ENCODE results near the gene HBE1.
A peak's percentile ranks its signal among the peaks of the same experiment; 100 is the strongest.
"Not testable (repeated sequence)": the region's sequence is repeated elsewhere in the genome, so short reads cannot be mapped to it uniquely, and the experiment has no call there.

HBE1 gene

DNA sequence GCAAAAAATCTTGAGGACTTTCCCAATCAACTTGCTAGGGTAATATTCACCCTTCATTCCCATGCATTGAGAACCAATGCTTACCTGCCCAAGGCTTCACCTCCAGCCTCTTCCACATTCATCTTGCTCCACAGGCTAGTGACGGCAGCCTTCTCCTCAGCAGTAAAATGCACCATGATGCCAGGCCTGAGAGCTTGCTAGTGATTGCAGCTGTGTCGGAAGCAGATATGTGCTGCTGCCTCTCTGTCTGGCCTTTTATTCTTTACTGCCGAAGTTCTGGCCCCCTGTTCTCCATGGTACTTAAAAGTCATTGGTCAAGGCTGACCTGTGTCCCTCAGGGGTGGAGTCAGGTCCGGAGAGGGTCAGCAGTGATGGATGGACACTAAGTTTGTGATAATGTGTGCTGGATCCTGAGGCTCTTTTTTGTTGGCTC lies at the start of gene HBE1:
HBE1 (minus strand) TSS at position 231 of the 433 bp plus-strand sequence; CDS start at position 176, 55 bp downstream.
- TF ChIP-seq, protein P1, sequence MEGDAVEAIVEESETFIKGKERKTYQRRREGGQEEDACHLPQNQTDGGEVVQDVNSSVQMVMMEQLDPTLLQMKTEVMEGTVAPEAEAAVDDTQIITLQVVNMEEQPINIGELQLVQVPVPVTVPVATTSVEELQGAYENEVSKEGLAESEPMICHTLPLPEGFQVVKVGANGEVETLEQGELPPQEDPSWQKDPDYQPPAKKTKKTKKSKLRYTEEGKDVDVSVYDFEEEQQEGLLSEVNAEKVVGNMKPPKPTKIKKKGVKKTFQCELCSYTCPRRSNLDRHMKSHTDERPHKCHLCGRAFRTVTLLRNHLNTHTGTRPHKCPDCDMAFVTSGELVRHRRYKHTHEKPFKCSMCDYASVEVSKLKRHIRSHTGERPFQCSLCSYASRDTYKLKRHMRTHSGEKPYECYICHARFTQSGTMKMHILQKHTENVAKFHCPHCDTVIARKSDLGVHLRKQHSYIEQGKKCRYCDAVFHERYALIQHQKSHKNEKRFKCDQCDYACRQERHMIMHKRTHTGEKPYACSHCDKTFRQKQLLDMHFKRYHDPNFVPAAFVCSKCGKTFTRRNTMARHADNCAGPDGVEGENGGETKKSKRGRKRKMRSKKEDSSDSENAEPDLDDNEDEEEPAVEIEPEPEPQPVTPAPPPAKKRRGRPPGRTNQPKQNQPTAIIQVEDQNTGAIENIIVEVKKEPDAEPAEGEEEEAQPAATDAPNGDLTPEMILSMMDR (conservative IDR thresholded peaks at IDR 0.05; ENCODE audit: low read length), result no peak

DNA sequence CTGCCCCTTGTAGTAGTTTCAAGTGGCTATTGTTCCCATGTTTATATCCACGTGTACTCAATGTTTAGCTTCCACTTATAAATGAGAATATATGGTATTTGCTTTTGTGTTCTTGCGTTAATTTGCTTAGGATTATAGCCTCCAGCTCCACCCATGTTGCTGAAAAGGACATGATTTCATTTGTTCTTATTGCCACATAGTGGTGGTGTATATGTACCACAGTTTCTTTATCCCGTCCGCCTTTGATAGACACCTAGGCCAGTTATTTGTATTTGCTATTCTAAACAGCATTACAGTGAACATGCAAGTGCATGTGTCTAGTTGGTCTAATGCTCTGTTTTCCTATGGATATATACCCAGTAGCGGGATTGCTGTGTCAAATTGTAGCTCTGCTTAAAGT lies 47.5 kb upstream of the HBE1 start:
- H3K4me3 ChIP-seq (ENCODE audit: low read length), result no peak overlapping the region
- TF ChIP-seq, protein P1 (conservative IDR thresholded peaks at IDR 0.05; ENCODE audit: low read length), result no peak; the same call in 1 of the 2 replicates
- DNase-seq (ENCODE audit: low read depth), result no peak

More for the DNA sequence above, at the start of gene HBE1:
- H3K4me3 ChIP-seq (ENCODE audit: low read length), result no peak within 1 kb of the TSS
- DNase-seq (ENCODE audit: low read depth), result no peak

DNA sequence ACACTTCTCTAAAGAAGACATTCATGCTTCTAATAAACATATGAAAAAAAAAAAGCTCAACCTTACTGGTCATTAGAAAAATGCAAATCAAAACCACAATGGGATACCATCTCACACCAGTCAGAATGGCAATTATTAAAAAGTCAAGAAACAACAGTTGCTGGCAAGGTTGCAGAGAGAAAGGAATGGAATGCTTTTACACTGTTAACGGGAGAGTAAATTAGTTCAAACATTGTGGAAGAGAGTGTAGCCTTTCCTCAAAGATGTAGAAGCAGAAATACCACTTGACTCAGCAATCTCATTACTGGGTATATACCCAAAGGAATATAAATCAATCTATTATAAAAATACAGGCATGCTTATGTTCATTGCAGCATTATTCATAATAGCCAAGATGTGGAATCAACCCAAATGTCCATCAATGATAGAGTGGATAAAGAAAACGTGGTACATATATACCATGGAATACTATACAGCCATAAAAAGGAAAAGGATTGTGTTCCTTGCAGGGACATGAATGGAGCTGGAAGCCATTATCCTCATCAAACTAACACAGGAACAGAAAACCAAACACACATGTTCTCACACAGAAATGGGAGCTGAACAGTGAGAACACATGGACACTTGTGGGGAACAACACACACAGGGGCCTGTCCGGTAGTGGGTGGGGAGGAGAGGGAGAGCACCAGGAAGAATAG lies 43.7 kb upstream of the HBE1 start:
- H3K4me3 ChIP-seq (ENCODE audit: low read length), result not testable (repeated sequence)
- DNase-seq (ENCODE audit: low read depth), result peak; percentile 34

DNA sequence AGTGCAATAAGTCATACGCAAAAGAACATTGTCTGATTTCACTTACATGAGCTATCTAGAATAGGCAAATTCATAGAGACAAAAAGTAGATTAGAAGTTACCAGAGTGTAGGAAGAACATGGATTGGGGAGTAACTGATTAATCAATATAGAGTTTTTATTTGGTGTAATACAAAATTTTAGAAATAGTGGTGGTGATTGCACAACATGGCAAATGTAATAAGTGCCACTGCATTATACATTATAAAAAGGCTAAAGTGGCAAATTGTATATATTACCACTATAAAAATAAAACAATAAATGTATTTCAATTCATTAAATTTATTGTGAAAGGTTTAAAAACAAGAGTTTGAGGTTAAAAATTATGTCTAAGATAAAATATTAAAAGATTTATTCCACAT lies 40.7 kb upstream of the HBE1 start:
- TF ChIP-seq, protein P1 (conservative IDR thresholded peaks at IDR 0.05; ENCODE audit: low read length), result no peak
- no peak for DNase-seq (ENCODE audit: low read depth)
- H3K4me3 ChIP-seq (ENCODE audit: low read length), result no peak overlapping the region

DNA sequence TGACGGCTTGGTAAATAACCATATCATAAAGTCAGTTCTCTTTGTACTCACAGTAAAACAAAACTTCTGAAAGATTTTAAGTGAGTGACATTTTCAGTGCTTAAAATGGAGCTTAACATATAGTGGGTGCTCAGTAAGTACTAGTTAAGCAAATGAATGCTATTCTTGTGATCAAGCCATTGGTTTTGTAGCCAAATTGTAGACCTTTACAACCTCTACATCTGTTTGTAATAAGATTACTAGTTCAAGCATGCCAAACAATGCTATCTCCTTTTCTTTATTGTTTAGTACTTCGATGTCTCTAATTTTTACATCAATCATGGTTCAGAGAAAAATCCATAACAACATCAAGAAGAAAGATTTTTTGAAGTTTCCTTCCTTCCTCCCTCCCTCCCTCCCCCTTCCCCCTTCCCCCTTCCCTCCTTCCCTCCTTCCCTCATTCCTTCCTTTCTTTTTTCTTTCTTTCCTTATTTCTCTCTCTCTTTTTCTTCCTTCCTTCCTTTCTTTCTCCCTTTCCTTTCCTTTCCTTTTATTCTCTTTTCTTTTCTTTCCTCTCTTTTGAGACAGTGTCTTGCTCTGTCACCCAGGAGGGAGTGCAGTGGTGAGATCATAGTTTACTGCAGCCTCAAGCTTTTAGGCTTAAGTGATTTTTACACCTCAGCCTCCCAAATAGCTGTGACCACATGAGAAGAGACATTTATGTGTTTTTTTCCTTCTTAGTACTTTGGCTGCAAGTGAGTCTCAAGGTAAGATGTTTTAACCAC lies 37.7 kb upstream of the HBE1 start:
- no peak for DNase-seq (ENCODE audit: low read depth)
- TF ChIP-seq, protein P1 (conservative IDR thresholded peaks at IDR 0.05; ENCODE audit: low read length), result no peak
- no peak overlapping the region for H3K4me3 ChIP-seq (ENCODE audit: low read length)

DNA sequence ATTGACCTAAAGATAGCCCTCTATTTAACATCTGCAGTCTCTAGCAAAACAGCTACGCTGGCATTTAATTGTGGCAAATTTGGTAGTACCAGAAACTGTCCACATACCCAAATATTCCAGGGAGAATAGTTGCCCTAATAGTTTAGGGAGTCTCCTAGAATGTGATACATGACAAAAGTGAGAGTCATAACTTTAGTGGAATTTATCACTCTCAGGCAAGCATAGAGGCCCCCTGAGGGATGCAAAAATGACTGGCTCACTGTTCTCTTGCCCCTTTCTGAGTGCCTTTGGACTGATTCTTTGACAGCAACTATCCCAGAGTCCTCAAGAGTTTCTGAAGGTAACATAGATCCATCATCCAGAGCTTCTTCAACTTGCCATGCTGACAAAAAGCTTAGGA lies 34.3 kb upstream of the HBE1 start:
- TF ChIP-seq, protein P1 (conservative IDR thresholded peaks at IDR 0.05; ENCODE audit: low read length), result no peak
- DNase-seq (ENCODE audit: low read depth), result peak; percentile 18
- H3K4me3 ChIP-seq (ENCODE audit: low read length), result no peak overlapping the region

DNA sequence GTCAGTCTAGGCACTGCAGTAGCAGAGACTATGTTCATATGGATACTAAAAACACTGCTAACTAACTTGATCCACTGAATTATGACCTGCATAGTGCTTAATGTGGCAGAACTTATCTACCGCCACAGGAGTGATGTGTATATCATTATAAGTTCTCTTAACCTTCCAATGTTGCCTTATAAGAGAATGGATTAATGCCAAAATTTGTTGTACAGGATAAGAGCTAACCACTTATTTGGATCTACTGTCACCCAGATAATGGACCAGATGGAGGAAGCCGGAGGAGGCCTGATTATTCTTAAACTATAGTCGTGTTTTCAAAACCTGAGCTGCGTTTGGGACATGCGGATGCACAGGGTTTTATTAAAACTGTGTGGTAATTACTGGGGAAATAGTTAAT lies 33.9 kb upstream of the HBE1 start:
- H3K4me3 ChIP-seq (ENCODE audit: low read length), result no peak overlapping the region
- TF ChIP-seq, protein P1 (conservative IDR thresholded peaks at IDR 0.05; ENCODE audit: low read length), result no peak
- no peak for DNase-seq (ENCODE audit: low read depth)
